ENCODE measurements around the gene KCTD6.

DNA sequence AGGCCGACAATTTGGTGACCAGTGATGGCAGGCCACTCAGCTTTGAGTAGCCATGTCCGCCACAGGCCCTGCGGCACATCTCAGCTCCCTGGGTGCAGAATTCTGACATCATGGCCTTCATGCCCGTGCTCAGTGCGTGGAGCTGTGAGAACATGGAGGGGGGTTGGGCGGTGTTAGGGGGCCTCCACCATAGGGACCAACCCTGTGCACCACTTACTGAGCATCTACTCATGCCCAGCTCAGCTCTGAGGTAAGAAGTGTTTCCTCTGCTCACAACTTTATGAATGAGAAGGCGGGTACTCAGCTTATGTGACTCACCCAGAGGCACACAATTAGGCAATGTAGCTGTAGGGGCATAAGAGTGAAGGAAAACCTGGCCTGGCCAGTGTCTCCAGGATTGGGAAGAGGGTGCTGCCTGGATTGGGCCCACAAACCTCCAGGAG is 34.6 kb downstream of the KCTD6 start:
- no peak for TF ChIP-seq POLR2A (IDR thresholded peaks at IDR 0.05)
- TF ChIP-seq, protein P1, sequence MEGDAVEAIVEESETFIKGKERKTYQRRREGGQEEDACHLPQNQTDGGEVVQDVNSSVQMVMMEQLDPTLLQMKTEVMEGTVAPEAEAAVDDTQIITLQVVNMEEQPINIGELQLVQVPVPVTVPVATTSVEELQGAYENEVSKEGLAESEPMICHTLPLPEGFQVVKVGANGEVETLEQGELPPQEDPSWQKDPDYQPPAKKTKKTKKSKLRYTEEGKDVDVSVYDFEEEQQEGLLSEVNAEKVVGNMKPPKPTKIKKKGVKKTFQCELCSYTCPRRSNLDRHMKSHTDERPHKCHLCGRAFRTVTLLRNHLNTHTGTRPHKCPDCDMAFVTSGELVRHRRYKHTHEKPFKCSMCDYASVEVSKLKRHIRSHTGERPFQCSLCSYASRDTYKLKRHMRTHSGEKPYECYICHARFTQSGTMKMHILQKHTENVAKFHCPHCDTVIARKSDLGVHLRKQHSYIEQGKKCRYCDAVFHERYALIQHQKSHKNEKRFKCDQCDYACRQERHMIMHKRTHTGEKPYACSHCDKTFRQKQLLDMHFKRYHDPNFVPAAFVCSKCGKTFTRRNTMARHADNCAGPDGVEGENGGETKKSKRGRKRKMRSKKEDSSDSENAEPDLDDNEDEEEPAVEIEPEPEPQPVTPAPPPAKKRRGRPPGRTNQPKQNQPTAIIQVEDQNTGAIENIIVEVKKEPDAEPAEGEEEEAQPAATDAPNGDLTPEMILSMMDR (IDR thresholded peaks at IDR 0.05): peak in 1 of 6 experiments; percentile 4
